HL-60/S4 treated with phorbol 12-myristate 13-acetate at 8.2 ng/mL for 4 days and 3 days (cell line): ENCODE measurements around the gene RASSF10.

Source experiments
- in situ Hi-C: fragments of 300-500 bp; cut with MboI; formaldehyde crosslinking; loops from 2 replicates; pipeline ENCODE4 v1.15.0; 2022; ENCODE audit warnings: low sequenced_read_pairs

The RASSF10 gene

DNA sequence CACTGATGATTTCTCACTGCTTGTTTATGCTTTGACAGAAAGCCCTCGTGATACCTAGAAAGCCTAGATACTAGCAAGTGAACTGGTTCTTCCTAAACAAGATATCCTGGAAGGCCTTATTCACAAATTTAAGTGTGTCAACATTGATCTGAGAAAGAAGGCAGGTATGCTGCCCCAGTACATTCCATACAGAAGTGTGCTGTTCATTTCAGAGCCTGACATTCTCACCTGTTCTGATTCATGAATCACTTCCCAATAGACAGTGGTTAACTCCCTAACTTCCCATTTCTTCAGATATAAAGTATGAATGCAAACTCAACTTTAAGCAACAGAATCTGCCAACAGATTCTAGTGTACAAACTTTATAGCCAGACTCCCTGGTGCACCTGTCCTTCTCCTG, 15.5 kb upstream of the RASSF10 start:
- in situ Hi-C loops, result no loop called here

DNA sequence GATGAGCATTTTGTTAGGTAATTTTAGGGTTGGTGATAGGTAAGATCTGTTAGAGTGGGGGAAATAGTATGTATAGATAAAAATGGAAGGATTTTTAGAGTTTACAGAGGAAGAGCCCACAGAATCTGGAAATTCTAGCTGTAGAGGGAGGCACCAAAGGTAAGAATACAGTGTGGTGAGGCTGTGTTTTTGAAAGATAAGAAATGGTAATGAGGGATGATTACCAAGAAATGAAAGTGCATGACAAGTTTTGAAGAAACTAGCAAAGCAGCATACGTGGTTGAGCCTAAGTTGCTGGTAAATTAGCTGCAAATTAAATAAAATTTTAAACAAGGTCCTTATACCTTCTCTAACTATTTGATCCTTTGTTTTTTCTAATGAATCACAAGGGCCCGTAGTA, 14.6 kb upstream of the RASSF10 start:
- in situ Hi-C loops, result no loop called here

DNA sequence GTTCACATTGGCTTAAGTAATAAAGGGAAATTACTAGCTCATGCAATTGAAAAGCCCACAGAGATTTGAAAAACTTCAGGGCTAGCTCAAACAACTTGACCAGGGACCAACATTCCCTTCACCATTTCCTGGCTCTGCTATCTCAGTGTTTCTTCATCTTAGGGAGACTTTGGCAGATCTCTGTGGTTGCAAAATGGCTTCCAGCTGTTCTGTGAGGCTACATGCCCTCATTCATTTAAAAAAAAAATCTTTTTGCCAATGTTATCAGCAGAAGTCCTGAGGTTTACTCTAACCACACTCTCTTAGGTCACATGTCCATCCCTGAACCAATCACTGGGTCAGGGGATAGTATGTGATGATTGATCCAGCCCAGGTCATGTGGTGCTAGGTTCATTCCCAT, 13.9 kb upstream of the RASSF10 start:
- in situ Hi-C loops, result no loop called here

DNA sequence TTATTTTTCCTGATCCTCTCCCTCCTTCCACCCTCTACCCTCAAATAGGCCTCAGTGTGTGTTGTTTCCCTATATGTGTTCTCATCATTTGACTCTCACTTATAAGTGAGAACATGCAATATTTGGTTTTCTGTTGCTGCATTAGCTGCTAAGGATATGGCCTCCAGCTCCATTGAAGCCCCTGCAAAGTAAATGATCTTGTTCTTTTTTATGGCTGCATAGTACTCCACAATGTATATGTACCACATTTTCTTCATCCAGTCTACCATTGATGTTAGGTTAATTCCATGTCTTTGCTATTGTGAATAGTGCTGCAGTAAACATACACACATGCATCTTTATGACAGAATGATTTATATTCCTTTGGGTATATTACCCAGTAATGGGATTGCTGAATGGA, 13.3 kb upstream of the RASSF10 start:
- in situ Hi-C loops, result no loop called here

DNA sequence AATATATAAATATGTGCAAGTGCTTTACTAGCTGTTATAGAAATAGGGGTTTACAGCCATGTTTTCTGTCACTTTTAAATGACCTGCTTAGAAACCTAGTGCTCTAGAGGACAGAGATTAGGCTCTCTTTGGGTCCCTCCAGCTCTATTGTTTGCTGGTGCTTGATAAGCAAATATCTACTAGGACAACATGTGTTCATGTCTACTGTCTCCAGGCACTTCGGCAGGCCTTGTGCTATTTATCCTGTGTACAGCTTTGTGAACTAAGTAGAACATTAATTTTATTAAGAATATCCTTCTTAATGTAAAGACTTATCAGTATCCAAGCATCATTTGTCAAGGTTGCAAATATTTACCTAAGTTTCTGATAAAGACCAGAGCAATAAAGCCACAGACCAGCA, 11.9 kb upstream of the RASSF10 start:
- in situ Hi-C loops, result no loop called here

DNA sequence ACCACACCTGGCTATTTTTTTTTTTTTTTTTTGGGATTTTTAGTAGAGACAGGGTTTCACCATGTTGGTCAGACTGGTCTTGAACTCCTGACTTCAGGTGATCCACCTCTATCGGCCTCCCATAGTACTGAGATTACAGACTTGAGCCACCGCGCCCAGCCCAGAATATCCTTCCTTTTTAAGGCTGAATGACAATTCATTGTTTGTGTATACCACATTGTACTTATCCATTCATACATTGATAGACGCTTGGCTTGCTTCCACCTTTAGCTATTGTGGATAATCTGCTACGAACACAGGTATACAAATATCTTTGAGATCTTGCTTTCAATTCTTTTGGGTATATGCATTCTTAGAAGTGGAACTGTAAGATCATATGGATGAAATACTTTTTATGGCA, 10.8 kb upstream of the RASSF10 start:
- in situ Hi-C loops, result no loop called here

DNA sequence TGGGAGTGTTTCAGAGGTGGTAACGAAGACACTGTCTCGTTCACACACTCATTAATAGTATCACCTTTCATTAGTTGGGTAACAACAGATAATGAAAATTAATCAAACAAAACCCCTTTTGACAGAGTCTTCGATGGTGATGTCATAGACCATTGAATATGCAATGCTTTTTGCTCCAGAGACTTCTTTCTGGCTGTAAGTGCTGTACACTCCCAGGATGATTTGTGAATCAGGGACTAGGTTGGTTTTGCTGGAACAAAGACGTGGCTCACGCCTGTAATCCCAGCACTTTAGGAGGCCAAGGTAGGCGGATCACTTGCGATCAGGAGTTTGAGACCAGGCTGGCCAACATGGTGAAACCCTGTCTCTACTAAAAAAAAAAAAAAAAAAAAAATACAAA, 9.5 kb upstream of the RASSF10 start:
- in situ Hi-C loops, result no loop called here

DNA sequence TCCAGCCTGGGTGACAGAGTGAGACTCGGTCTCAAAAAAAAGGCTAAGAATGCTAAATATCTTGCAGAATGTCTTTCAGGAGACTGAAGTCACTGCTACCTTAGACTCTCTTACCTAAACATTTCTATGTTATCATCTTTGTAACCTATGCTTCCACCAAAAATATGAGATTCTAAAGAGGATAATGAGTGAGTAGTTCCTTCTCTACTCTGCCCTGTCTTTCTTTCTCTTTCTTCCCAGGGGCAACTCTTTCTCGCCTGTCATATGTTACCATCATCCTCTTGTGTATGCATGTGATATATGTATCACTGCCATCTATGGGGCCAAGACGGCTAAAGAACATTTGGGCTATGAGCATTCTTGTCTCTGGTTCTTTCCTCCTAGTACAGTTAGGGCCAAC, 9.0 kb upstream of the RASSF10 start:
- in situ Hi-C loops, result no loop called here

DNA sequence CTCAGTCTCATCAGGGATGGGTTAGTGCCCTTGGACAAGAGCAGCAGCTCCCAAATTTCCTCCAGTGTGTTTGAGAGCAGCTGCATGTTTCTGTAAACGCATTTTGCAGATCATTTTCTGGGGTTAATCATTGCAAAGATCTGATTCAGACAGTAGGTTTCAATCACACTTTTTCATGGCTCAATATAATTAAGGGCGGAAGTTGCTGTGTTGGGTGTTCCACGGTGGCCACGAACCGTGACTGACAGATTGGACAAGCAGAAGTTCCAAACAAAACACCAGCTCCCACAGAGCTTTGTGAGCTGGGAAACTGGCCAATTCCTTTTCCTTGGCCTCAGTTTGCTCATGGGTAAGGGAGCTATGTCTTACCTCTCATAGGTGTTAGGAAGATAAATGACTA, 8.4 kb upstream of the RASSF10 start:
- in situ Hi-C loops, result no loop called here

DNA sequence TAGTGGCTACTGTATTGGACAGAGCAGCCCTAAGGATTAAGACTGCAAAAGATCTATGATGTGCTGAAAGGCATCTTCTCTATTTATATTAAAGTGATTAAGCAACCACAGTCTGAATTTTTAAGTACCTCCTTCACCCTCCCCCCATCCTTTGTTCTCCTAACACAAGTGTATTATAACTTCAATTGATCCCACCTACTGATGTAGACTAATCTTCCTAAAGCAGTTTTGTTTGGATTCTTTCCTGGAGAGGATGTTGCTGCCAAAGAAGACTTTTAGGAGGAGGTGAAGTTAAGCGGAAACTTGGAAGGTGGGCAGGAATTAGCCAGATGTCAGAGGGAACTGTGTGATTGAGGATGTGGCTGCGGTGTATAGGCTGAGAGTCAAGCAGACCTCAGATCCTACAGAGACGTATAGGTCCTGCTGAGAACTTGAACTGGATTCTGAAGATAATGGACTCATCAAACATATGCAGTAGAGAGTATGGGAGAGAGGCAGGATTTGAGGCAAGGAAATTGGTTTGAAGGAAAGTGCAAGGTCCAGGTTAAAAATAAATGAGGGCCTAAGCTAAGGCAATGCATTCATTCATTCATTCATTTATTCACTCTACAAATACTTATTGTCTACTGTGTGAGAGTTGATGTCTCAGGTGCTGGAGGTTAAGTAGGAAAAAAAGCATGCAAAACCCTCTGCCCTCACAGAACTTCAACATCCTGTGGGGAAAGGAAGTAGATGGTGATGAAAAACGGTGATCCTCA, 5.2 kb upstream of the RASSF10 start:
- in situ Hi-C loops, result no loop called here

DNA sequence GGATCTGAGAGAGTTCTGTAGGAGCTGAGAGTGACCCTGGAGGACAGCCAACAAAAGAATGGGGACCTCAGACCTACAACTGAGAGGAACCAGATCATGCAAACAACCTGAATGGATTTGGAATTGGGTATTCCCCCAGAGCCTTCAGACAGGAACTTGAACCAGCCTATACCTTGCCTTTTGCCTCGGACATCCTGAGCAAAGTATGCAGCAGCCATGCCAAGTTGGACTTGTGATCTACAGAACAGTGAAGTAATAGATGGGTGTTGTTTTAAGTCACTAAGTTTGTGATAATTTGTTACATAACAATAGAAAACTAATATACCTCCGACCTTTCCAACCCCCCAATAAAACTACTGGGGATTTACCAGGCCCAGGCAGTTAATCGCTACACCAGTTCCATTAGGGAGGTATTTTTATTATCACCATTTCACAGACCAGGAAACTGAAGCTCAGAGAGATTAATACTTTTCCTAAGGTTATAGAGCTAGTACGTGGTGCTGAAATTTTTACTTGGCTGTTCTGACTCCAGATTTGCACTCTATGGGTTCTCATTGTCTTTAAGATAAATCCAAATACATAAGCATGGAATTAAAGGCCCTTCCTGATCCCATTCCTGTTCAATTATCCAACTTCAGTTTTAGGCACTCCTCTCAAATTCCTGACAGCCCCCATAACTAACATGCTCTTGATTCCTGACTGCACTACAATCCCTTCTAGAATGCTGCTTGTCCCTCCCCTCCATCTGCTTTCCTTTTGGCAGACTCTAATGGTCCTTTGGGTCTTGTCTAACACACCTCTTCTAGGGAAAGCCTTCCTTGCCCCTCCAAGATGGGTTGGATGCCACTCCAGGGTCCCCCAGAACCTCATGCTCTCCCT, 1.7 kb upstream of the RASSF10 start:
- in situ Hi-C loops, result no loop called here

DNA sequence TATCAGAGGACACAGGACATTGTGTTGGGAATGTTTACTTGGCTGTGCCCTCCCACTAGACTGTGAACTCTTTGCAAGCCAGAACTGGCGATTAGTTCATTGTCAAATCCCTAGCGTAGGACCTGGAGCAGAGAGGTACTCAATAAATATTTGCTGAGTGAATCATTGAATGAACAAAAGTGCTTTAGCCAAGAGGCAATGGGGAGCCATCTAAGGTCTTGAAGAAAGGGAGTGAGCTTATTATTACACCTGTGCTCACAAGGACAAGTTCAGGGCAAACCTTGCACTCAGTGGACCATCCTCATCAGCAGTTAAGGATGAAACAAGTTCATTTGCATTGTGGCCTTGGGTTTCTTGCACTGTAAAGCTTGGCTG, 1.1 kb upstream of the RASSF10 start:
- in situ Hi-C loops, result no loop called here

DNA sequence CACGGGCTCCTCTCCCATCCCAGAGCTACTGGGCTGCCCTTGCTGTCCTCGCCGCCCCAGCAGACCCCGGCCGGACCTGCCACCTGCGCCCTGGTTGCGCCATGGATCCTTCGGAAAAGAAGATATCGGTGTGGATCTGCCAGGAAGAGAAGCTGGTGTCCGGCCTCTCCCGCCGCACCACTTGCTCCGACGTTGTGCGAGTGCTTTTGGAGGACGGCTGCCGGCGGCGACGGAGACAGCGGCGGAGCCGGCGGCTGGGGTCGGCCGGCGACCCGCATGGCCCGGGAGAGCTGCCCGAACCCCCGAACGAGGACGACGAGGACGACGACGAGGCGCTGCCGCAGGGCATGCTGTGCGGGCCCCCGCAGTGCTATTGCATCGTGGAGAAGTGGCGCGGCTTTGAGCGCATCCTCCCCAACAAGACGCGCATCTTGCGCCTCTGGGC, 382 bp downstream of the RASSF10 start:
- in situ Hi-C loops, result no loop called here

DNA sequence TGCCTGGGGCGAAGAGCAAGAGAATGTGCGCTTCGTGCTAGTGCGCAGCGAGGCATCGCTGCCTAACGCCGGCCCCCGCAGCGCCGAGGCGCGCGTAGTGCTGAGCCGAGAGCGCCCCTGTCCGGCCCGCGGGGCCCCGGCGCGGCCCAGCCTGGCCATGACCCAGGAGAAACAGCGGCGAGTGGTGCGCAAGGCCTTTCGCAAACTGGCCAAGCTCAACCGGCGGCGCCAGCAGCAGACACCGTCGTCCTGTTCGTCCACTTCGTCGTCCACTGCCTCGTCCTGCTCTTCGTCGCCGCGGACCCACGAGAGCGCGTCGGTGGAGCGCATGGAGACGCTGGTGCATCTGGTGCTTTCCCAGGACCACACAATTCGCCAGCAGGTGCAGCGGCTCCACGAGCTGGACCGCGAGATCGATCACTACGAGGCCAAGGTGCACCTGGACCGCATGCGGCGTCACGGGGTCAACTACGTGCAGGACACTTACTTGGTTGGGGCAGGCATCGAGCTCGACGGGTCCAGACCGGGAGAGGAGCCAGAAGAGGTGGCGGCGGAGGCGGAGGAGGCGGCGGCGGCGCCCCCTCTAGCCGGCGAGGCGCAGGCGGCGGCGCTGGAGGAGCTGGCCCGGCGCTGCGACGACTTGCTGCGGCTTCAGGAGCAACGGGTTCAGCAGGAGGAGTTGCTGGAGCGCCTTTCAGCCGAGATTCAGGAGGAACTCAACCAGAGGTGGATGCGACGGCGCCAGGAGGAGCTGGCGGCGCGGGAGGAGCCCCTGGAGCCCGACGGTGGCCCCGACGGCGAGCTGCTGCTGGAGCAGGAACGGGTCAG, 1.0 kb downstream of the RASSF10 start:
- in situ Hi-C loops, result no loop called here

DNA sequence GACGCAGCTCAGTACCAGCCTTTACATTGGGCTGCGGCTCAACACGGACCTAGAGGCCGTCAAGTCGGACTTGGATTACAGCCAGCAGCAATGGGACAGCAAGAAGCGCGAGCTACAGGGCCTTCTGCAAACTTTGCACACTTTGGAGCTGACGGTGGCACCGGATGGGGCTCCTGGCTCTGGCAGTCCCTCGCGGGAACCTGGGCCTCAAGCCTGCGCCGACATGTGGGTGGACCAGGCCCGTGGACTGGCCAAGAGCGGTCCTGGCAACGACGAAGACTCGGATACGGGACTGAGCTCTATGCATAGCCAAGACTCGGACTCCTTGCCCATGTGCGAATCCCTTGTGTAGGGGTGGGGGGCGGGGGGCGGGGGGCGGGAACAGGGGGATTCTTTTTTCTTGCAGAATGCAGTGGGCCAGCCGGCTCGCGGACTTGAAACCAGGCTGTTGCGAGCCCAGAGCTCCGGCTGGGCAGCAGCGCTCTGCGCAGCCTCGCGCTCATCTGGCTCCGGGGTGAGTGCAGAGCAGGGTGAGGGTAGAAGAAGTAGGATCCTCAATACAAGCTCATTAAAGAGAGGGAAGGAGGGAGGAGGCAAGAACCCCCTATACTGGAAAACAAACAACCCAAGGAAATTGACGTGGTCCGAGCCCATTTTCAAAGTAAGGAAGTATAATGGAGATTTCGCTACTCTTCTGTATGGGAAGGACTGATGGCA, 1.8 kb downstream of the RASSF10 start:
- in situ Hi-C loops, result no loop called here

DNA sequence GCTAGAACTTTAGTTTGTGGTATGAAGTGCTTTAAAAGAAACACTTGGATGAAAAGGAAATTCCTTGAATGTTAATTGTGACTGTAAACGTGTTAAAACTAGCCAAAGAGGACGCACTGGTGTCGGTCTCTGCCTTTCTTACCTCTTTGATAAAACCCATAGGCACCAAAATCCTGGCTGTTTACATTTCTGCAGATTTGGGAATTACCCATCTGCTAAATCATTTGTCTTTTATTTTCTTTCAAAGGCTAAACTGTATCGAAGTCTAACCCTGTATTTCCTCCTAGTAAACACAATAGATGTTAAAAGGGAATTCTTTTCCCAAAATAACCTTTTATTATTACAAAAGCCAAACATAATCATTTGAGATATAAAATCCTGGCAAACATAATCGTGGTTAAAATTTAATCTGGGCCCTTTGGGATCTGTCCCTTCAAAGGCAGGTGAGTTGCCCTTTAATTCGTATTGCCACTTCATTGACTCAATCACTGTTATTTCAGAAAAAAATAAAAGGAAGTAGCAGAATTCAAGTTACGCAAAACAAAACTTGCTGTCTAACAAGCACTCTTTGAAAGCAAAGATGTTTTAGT, 2.4 kb downstream of the RASSF10 start:
- in situ Hi-C loops, result no loop called here

DNA sequence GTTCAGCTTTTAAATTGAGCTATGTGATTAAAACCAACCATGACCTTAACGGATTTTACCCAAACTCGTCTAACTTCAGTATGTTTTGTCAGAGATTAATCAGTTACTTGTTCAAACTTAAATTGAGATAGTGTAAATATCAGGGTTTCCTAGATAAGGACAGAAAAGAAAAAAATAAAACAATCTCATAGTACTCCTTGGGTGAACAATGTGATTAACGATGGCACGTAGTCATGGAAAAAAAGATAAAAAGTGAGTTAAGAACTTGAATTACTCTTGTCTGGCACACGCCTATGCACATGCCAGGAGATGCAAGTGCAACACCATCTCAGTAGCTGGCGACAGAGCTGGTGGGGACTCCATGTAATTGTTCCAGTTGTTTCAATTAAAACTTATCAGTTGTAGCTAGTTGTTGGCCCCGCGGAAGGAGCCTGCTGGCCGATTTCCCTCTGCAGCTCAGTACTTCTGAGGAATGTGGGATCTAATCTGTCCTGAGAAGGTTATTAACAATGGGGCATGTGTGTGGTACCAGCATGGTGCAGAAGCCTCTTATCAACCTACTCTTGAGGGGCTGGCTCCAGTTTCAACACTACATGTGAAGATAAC, 3.0 kb downstream of the RASSF10 start:
- in situ Hi-C loops, result no loop called here

DNA sequence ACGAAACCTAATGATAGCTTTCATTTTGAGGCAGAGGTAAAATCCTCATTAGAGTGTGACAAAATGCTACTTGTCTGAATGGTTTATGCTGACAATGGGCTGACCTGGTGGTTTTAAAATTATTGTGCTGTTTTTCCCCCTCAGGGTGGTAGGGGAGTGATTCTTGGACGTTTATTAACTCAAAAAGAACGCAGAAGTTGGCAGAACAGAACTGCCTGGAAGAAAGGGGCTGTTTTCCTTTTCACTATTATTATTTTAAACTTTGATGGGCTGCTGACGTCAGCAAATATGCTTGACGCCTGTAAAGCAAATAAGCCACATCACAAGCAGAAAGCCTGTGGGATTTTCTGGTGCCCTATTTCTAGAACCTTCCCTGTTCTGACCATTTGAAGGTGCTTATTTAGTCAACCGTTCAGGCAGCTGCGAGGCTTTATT, 4.0 kb downstream of the RASSF10 start:
- in situ Hi-C loops, result no loop called here

DNA sequence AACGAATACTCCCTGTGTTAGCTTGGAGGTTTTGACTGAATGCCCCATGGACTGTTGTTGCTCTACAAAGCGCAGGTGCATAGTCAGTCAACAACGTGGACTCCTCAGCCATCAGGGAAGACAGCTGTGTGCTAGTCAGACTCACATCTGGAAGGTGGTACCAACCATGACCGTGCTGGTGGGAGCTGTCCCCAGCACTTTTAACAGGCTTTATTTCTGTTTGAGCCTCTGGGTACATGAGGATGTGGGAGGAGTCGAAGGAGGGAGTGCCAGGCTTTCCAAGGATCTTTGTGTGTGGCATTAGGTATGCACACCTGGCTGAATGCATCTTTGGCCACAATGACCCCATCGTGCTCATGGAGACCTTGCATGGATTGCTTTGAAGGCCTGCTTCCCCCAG, 6.6 kb downstream of the RASSF10 start:
- in situ Hi-C loops, result no loop called here

DNA sequence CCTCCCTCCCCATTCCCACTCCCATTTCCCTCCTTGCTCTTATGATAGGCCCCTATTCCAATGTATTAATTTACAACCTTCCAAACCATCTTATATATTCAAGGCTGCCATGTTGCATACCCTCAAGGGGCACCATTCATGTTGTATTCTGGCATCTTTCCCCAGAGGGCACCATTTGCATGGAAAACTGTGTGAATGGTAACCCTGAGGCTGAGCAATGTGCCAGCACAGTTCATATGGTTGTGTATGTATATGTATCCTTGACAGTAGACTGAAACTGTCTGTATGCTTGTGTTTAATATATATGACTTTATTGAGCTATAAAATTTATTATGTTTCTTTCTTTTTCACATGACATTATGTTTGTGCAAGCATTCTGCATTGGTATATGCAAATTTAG, 7.3 kb downstream of the RASSF10 start:
- in situ Hi-C loops, result no loop called here
